DMS 273 treated with DMSO at 0.1 percent for 48 hours (cell line): Measurements from ENCODE around the gene ZCCHC3.
"Not testable (repeated sequence)": the region's sequence is repeated elsewhere in the genome, so short reads cannot be mapped to it uniquely, and the experiment has no call there.

Source experiments
- DNase-seq: peaks from one replicate; lab custom pipeline; 2025; lab: John Stamatoyannopoulos, UW

The ZCCHC3 gene, protein sequence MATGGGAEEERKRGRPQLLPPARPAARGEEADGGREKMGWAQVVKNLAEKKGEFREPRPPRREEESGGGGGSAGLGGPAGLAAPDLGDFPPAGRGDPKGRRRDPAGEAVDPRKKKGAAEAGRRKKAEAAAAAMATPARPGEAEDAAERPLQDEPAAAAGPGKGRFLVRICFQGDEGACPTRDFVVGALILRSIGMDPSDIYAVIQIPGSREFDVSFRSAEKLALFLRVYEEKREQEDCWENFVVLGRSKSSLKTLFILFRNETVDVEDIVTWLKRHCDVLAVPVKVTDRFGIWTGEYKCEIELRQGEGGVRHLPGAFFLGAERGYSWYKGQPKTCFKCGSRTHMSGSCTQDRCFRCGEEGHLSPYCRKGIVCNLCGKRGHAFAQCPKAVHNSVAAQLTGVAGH

DNA sequence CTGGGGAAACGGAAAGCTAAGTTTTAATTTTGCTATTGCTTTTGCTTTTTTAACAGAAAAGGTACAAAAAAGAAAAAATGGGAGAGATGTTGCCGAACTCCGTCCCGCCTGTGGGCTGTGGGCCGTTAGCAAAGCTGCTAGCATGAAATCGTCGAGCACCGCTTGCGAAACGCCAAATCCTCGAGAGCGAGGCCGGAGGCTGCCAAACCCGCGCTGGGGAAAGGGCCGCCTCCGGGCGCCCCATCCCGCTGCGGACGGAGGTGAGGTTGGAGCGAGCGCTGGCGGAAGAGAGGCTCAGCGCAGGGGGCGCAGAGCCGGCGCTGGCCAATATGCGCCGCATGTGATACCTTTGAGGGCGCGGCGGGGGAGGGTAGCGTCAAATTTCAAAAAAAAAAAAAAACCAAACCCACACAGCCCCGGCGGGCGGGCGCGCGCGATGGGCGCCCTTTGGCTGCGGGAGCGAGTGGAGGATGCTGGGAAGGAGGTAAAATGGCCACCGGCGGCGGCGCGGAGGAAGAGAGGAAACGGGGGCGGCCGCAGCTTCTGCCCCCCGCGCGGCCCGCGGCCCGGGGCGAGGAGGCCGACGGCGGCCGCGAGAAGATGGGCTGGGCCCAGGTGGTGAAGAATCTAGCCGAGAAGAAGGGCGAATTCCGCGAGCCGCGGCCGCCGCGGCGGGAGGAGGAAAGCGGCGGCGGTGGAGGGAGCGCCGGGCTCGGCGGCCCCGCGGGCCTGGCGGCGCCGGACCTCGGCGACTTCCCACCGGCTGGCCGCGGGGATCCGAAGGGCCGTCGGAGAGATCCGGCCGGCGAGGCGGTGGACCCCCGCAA lies at the start of gene ZCCHC3:
TSS of gene ZCCHC3 (plus strand) at position 473 of the 827 bp plus-strand sequence. CDS start at position 490, 17 bp downstream.
- peak; percentile 79 for DNase-seq

DNA sequence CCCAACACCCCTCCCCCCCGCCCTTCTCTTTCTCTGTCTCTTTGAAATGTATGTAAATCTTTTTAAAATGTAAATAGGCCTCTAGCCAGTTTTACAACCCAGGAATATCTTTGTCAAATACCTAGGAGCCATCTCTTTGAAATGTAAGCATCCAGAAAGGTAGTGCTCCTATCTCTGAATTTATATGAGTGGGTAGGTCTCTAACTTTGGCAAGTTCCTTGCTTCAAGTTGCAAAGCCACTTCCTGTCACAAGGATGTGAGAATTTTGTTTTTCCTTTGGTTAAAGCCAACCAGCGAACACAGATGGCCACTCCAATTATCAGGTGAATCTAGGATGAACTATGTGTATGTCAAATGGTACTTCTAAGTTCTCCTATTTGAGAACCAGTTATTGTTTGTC lies 46.0 kb upstream of the ZCCHC3 start:
- no peak for DNase-seq

DNA sequence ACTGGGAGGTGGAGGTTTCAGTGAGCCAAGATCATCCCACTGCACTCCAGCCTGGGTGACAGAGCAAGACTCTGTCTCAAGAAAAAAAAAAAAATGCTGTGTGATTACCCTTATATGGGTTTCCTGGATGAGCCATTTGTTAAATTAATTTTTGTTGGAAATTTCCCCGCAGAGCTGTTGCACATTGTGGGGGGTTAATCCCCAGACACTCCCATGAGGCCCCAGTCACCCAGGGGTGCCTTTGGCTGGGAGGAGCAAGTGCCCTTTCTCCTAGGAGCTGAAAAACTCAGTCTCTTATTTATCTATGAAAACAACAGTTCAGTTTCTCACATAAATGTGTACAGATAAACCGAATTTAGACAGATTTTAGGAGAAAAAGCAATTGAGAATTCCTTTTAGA lies 44.6 kb upstream of the ZCCHC3 start:
- no peak for DNase-seq

DNA sequence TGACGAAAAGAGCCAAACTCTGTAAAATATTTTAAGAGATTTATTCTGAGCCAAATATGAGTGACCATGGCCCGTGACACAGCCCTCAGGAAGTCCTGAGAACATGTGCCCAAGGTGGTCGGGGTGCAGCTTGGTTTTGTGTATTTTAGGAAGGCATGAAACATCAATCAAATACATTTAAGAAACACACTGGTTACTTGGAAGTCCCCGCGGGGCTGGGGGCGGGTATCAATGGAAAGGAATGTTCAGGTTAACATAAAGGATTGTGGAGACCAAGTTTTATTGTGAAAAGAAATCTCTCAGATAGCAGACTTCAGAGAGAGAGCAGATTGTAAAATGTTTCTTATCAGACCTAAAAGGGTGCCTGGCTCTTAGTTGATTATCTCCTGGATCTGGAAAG lies 43.9 kb upstream of the ZCCHC3 start:
- not testable (repeated sequence) for DNase-seq

DNA sequence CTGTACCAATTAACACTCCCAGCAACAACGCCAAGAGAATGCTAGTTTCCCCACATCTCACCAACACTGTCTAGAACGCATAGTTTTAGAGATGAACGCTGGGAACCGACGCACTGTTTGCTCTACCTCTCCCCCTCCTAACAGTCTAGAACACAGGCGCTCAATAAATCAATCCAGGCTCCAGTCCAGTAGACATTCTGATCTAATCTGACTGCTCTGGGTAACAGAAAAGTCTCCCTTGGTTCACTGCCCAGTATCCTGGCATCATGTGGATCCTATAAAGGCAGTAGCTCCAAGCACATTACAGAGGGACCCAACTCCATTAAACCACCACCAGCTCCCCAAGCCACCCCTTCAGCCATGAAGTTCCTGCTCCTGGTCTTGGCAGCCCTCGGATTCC lies 40.0 kb upstream of the ZCCHC3 start, which contains the start of gene DEFB132:
TSS of gene DEFB132 (plus strand) at position 306 of the 400 bp plus-strand sequence. CDS start at position 361, 55 bp downstream.
- DNase-seq: no peak

DNA sequence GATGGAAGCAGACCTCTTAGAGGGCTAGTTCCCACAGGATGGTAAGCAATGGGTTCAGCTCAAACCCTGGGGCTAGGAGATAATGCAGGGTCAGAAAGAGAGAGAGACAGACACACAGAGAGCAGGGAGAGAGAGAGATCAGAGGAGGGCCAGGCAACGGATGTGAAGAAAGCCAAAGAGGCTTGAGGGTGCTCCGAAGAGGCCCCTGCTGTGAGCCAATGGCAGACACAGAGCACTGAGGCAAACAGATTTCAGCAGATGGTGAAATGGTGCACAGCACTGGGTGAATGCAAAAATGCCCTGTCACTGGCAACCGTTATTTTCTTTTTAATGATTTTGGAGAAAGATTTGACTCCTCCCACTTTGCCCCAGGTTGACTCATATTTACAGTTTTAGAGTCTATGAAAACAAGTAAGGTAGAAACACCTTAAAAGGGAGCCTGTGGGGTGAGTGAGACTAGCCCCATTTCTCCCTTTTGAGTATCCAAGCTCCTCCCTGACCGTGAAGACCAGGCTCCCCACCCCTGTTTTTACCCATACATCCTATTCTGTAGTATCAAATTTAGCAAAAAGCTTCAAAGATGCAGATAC lies 39.0 kb upstream of the ZCCHC3 start:
- no peak for DNase-seq

DNA sequence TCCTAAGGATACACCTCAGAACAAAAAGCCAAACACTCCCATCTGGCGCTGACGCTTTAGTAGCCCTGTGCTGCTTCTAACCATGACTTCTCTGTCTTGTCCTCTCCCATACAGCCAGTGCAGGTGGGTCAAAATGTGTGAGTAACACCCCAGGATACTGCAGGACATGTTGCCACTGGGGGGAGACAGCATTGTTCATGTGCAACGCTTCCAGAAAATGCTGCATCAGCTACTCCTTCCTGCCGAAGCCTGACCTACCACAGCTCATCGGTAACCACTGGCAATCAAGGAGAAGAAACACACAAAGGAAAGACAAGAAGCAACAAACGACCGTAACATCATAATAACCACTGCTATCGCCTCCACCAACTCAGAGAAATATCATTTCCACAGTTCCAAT lies 38.4 kb upstream of the ZCCHC3 start:
- no peak for DNase-seq

DNA sequence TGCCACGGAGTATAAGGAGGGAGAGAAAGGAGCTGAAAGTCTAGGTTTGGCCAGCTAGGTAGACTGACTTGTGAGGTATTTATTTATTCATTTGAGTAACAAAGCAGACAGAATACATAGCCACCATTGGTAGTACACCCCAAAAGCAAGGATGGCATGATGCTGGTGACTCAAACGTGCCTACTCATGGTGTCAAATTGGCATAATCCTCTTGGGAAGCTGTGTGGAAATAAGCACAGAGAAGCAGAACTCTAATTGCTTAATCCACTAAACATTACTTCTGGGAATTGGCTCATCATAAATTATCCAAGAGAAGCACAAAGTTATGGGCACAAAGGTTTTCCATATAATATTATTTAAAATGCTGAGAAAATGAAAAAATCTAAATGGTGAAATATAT lies 37.4 kb upstream of the ZCCHC3 start:
- DNase-seq: no peak

DNA sequence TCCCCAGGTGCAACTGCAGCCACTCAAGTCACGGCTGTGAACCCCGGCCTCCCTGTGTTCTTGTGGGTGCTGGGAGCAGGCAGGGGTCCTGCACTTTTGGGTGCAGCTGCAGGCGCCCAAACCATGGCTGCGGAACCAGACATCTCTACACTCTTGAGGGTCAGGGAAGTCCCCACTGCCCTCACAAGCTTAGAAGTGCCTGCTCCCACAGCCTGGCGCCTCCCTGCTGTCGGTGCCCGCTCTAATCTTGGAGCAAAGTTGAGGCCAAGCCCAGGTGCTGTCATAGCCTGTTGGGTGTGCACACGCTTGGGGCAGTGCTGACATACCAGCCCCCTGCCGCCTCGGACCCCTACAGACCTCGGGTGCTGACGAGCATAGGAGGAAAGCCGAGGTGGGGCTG lies 33.7 kb upstream of the ZCCHC3 start:
- no peak for DNase-seq

DNA sequence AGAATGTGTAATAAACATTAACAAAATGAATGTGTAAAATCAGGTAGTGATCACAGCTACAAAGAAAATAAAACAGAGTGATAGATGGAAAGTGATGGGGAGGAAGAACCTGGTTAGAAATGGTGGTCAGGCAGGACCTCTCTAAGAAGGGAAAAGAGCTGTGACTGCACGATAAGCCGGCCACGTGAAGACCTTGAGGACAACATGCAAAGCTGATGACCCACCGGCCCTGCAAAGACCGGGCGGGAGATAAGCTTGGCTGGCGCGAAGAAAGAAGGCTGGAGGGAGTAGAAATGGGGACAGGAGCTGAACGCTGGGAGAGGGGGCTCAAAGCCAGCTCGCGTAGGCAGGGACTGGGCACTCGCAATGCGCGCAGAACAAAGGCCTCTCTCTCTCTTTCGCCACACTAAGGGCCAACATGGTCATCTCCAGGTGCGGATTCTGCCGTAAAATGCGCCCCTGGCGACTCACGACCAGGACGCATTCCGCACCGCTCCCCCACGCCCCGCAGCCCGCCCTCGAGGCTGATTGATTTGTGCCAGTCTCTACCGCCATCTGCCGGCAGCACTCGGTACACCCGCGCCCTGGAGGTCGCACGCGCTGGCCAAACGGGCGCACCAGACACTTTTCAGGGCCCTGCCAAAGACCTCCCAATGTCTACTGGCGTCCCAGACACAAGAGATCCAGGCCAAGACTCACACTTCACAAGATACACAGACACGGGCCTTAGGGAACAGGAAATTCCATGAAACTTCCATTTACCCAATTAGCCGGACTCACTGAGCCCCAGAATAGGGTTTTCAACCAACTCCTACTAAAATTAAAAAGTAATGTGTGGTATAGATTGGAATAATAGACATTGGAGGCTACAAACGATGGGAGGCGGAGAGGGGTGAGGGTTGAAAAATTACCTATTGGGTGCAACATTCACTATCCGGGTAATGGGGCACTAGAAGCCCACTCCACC lies 30.5 kb upstream of the ZCCHC3 start:
- DNase-seq: peak; percentile 54

DNA sequence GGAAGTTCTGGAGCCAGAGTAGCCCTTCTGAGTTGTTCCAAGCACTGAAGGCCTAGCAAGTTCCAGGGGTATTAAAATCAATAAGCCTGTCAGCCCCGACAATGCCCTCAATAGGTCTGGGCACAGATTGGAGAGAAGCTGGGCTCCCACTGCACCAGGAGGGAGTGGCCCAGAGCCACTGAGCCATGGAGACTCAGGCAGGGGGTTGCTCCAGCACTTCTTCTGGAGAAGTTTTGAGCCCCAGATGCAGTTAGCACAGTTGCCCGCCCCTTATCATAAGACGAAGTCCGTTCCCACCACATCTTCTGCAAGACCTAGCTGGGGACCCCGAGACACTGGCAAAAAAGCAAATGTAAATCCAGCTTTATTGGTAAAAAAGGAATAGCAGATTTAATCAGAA lies 26.9 kb upstream of the ZCCHC3 start:
- no peak for DNase-seq

DNA sequence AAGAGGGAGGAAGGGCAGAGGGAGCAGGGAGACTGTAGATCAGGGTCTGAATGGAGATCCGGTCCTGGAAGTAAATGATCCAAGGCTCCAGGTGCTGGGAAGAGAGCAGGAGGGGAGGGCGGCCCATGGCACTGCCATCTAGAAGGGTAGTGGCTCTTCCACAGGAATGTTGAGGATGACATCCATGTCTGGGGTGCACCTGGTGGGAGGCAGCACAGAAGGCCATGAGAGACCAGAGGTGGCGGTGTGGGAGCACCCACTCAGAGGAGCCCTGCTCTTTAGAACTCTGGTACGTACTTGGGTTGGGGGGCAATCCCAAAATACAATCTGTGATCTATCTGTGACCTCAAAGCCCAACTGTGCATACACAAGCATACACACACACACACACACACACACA lies 26.3 kb upstream of the ZCCHC3 start:
- DNase-seq: no peak

DNA sequence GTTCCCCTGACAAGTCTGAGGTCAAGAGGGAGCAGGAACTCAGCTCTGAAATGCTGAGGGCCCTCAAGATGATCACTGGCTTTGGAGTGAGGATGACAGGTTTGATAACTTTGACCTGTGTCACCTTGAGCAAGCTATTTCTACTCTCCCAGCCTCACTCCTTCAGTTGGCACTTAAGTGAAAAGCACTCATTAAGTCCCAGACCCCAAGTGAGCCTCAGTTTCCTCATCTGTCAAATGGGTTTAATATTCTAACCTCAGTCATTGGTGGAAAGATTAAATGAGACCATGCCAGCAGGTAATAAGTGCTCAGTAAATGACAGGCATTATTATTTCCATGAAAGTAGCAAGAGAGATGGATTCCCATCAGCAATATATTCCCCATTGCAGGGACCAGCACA lies 25.8 kb upstream of the ZCCHC3 start:
- DNase-seq: no peak

DNA sequence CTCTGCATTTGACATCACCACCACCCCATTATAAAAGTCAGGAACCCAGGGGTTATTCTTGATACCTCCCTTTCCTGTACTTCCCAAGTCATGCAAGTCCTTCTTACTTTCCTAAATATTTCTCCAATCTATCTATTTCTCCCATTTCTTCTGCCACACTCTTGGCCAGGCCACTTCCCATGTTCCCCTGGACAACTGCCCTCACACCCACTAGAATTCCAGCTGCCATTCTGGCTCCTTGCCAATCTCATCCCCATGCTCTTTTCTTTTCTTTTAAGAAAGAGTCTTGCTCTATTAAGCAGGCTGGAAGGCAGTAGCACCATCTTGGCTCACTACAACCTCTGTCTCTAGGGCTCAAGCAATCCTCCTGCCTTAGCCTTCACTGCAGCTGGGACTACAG lies 24.7 kb upstream of the ZCCHC3 start:
- DNase-seq: no peak

DNA sequence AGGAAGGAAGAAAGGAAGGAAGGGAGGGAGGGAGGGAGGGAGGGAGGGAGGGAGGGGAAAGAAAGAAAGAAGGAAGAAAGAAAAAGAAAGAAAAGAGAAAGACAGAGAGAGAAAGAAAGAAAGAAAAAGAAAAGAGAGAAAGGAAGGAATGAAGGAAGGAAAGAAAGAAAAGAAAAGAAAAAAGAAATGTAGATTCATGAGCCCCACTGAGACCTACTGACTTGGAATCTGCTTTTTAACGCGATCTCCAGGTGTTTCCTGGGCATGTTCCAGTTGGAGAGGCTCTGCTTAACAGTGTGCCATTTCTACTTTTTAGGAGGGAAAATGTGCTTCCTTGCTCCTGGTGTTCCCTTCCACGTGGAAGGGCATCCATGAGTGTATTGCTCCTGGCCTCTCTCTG lies 23.5 kb upstream of the ZCCHC3 start:
- no peak for DNase-seq

DNA sequence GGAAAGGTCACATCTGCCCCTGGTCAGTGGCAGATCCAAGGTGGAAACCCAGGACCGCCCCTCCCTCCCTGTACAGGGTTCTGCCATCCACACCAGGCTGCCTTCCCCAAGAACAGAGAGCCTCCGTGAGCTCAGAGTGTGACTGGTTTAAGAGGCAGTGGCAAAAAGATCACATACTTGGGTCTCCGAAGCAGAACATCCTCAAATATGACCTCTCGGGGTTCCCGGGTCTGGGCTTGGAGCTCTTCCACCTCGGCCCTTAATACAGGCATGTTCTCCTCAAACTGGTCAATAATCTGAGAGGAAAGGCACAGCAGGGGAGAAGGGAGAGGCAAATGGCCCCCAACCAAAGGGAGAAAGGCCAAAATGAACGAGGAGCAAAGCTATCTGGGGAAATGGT lies 21.6 kb upstream of the ZCCHC3 start:
- no peak for DNase-seq

DNA sequence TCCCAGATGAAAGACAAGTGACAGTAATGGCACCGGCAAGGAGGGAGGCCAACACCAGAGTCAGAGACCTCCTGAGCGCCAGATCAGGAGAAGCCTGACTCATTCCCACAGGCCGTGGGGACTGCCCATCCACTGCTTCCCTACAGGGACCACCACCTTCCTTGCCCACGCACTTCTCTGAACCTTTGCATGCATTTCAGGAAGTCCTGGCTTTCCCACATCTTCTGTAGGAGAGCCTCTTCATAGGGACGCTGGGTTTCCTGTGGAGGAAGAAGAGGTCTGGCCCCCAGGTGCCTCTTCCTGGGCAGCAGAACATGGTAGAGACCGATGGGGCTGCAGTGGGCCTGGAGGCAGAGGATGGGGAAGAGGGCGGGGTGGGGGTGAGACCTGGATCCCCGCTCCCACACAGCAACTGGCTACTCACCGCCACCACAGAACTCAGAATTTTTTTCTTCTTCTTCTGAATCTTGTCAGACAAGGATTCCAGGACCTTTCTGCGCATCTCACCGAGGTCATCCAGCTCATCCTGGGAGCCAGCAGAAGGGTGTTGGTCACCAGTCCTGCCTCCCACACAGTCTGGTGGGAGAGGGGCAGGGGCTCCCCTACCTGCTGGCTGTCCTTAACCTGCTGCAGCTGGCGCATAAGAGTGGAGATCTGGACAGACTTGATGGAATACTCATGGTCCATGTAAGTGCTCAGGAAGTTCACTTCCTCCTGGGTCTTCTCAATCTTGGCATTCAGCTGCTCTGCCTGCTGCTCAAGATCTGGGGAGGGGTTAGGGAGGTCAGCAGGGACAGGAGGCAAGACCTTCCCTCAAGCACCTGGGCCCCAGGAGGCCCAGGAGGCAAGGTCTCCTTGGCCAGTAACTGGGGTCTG lies 20.5 kb upstream of the ZCCHC3 start:
- DNase-seq: no peak

DNA sequence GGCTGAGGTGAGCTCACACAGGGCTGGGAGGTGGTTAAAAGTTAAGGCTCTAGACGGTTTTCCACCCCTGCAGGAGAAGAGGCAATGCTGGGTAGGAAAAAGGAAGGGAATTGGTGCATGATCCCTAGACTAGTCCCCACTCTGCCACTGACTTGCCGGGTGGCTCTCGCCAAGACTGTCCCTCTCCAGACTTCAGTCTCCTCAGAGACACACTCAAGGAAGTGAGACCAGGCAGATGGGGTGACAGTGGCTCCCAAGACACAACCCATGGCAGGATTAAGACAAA lies 19.9 kb upstream of the ZCCHC3 start:
- no peak for DNase-seq

DNA sequence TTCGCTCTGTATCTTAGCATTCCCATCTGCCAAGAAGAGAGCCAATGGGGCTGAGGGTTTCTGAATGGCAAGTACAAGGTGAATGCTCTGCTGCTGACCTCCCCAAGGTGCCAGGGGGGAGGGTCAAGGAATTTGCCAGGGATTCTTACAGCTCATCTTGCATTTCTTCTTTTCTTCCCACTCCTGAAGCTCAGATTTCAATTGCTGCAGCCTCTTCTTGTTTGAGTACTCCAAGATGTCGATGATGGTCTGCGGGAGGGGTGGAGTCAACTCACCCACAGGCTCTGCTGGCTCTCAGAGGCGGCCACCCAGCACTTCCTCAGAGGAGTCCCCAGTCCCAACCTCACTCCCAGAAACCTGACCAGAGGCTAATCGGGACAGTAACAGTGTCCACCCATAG lies 19.2 kb upstream of the ZCCHC3 start:
- no peak for DNase-seq

DNA sequence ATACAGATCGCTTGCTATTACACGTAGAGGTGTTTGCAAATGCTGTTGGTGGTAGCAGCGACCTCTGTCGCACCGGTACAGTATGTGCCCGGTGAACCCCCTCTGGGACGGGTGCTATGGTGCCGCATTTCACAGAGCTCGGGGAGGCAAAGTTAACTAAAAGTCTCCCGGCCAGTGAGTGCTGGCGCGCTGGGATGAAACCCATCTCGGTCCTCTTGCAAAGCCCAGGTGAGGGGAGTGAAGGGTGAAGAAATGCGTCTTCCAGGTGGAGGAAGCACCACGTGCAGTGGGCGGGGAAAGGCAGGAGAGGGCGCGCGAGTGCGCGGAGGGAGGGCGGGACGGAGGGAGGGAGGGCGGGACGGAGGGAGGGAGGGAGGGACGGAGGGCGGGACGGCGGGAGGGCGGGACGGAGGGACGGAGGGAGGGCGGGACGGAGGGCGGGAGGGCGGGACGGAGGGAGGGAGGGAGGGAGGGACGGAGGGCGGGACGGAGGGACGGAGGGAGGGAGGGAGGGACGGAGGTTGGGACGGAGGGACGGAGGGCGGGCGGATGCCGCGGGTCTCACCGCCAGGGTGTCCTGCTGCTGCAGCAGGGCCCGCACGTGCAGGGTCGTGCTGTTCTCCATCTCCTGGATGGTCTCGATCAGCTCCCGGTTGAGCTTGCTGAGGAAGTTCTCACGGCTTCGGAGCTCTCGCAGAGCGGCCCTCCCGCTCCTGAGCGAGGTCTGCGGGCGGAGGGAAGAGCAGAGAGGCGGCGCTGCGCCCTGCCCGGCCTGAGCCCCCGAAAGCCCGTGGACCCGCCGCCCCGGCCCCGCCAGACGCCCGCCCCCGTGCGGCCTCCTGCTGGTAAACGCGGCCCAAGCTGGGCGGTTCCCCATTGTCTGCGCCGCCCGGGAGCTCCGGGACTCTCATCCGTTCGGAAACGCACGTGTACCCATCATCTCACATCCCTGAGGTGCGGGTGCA lies 18.5 kb upstream of the ZCCHC3 start:
- no peak for DNase-seq
